Astrocyte (in vitro differentiated cells and primary cell): ENCODE data around the gene GOLGA5. TPM values are rescaled to one million over a fixed set of nuclear protein-coding genes. Genes with fewer than 3 reads are reported as not detected.
A peak's percentile ranks its signal among the peaks of the same experiment; 100 is the strongest.
"Not testable (repeated sequence)": the region's sequence is repeated elsewhere in the genome, so short reads cannot be mapped to it uniquely, and the experiment has no call there.

ENCODE experiments used
- DNase-seq: peaks from one replicate; pipeline ENCODE4 v3.0.0-alpha.2; 2010; ENCODE audit warnings: low read depth
- FAIRE-seq: peaks from 2 replicates; lab custom pipeline; 2011; peaks lifted over from hg19 to GRCh38; lab: Jason Lieb, UNC
- H2AFZ ChIP-seq: 2 replicates; pipeline ENCODE4 v1.6.0; 2012; ENCODE audit warnings: low read depth, low read length, inconsistent platforms
- H3K27ac ChIP-seq: 2 replicates; pipeline ENCODE4 v1.5.1; 2011; ENCODE audit warnings: low read depth, low read length, inconsistent platforms
- H3K27me3 ChIP-seq: 2 replicates; pipeline ENCODE4 v1.6.0; 2011; ENCODE audit warnings: low read length, inconsistent platforms; ENCODE audit not compliant: insufficient read depth
- H3K36me3 ChIP-seq: 2 replicates; pipeline ENCODE4 v1.5.1; 2011; ENCODE audit warnings: low read length, inconsistent platforms; ENCODE audit not compliant: insufficient read depth
- H3K4me1 ChIP-seq: 2 replicates; pipeline ENCODE4 v1.5.1; 2011; ENCODE audit warnings: low read length, inconsistent platforms; ENCODE audit not compliant: insufficient read depth
- H3K4me2 ChIP-seq: 2 replicates; pipeline ENCODE4 v1.6.0; 2012; ENCODE audit warnings: low read length, inconsistent platforms
- H3K4me3 ChIP-seq: 2 replicates; pipeline ENCODE4 v1.5.1; 2011; ENCODE audit warnings: low read depth, mild to moderate bottlenecking, low read length, inconsistent platforms; ENCODE audit not compliant: insufficient read depth
- H3K79me2 ChIP-seq: 2 replicates; pipeline ENCODE4 v1.6.0; 2012; ENCODE audit warnings: mild to moderate bottlenecking, low read length, inconsistent platforms; ENCODE audit not compliant: insufficient read depth
- H3K9ac ChIP-seq: 2 replicates; pipeline ENCODE4 v1.6.0; 2012; ENCODE audit warnings: mild to moderate bottlenecking, low read length, inconsistent platforms
- H3K9me3 ChIP-seq: 2 replicates; pipeline ENCODE4 v1.5.1; 2012; ENCODE audit warnings: low read depth, mild to moderate bottlenecking, low read length, inconsistent platforms; ENCODE audit not compliant: insufficient read depth
- H4K20me1 ChIP-seq: 2 replicates; pipeline ENCODE4 v1.6.0; 2012; ENCODE audit warnings: low read length, inconsistent platforms; ENCODE audit not compliant: insufficient read depth
- H3K27ac Mint-ChIP-seq: one replicate; pipeline ENCODE4 v1.8.0; 2021; ENCODE audit warnings: mild to moderate bottlenecking, mixed read lengths; ENCODE audit not compliant: unreplicated experiment
- H3K27me3 Mint-ChIP-seq: one replicate; pipeline ENCODE4 v1.8.0; 2021; ENCODE audit warnings: low read depth, mixed read lengths; ENCODE audit not compliant: unreplicated experiment
- H3K36me3 Mint-ChIP-seq: one replicate; pipeline ENCODE4 v1.8.0; 2021; ENCODE audit warnings: low read depth, mixed read lengths; ENCODE audit not compliant: unreplicated experiment
- H3K4me1 Mint-ChIP-seq: one replicate; pipeline ENCODE4 v1.8.0; 2021; ENCODE audit warnings: low read depth, mixed read lengths; ENCODE audit not compliant: unreplicated experiment
- H3K4me3 Mint-ChIP-seq: one replicate; pipeline ENCODE4 v1.8.0; 2021; ENCODE audit warnings: mild to moderate bottlenecking, moderate library complexity, mixed read lengths; ENCODE audit not compliant: unreplicated experiment
- H3K9me3 Mint-ChIP-seq: one replicate; pipeline ENCODE4 v1.8.0; 2021; ENCODE audit warnings: mild to moderate bottlenecking, mixed read lengths; ENCODE audit not compliant: unreplicated experiment
- CTCF ChIP-seq: IDR thresholded peaks from 2 replicates; pipeline ENCODE4 v1.5.1; 2011; ENCODE audit warnings: low read depth, mild to moderate bottlenecking, inconsistent platforms, low read length, moderate library complexity; ENCODE audit not compliant: insufficient read depth
- EZH2 ChIP-seq: IDR thresholded peaks from 2 replicates; pipeline ENCODE4 v1.6.1; 2012; ENCODE audit warnings: mild to moderate bottlenecking, low read length, inconsistent platforms; ENCODE audit not compliant: insufficient read depth
- total RNA-seq: library from RNA; stranded (reverse); gene quantifications from 2 replicates; pipeline ENCODE4 v1.2.1, GENCODE V29; 2021

Gene GOLGA5
- total RNA-seq, 1 donor from 2014 or later: 43.1 TPM

GRCh38 chr14:92813201-92813600 is 19.1 kb downstream of the GOLGA5 start:
- H2AFZ ChIP-seq: no peak overlapping the region
- H3K27me3 Mint-ChIP-seq: no peaks in the 10 kb centered on the region
- H3K27ac ChIP-seq: no peak overlapping the region
- H3K4me1 ChIP-seq: no peaks in the 10 kb centered on the region
- peaks cover 64% of the 10 kb centered on the region for H3K36me3 ChIP-seq
- no peak overlapping the region for H3K4me2 ChIP-seq
- H3K36me3 Mint-ChIP-seq: peaks cover 14% of the 10 kb centered on the region
- no peaks in the 10 kb centered on the region for H3K27me3 ChIP-seq
- no peaks in the 10 kb centered on the region for H3K4me1 Mint-ChIP-seq
- H3K79me2 ChIP-seq: no peaks in the 10 kb centered on the region
- no peaks in the 10 kb centered on the region for H3K9me3 Mint-ChIP-seq
- no peak overlapping the region for H3K27ac Mint-ChIP-seq
- H4K20me1 ChIP-seq: peaks cover 31% of the 10 kb centered on the region
- no peak overlapping the region for H3K4me3 ChIP-seq
- H3K9ac ChIP-seq: no peak overlapping the region
- TF ChIP-seq CTCF: no peak
- TF ChIP-seq EZH2: no peak
- H3K9me3 ChIP-seq: no peaks in the 10 kb centered on the region
- DNase-seq: no peak
- H3K4me3 Mint-ChIP-seq: no peak overlapping the region
- FAIRE-seq: no peak

- Histone ChIP-seq H4K20me1 (peaks cover 17% of the 10 kb centered on the region), H3K4me3 (no peak overlapping the region), H2AFZ (no peak overlapping the region), H3K4me2 (no peak overlapping the region), H3K79me2 (no peaks in the 10 kb centered on the region), H3K27ac (no peak overlapping the region), H3K27me3 (no peaks in the 10 kb centered on the region), H3K9me3 (no peaks in the 10 kb centered on the region), H3K4me1 (no peaks in the 10 kb centered on the region), H3K9ac (no peak overlapping the region), H3K36me3 (peaks cover 35% of the 10 kb centered on the region)
- Mint-ChIP-seq H3K27ac (no peak overlapping the region), H3K4me1 (no peaks in the 10 kb centered on the region), H3K4me3 (no peak overlapping the region), H3K36me3 (peaks cover 6% of the 10 kb centered on the region), H3K27me3 (no peaks in the 10 kb centered on the region), H3K9me3 (no peaks in the 10 kb centered on the region)
- TF ChIP-seq CTCF (no peak), EZH2 (no peak)
- DNase-seq (no peak), FAIRE-seq (no peak)
Observed at GRCh38 chr14:92819011-92819597, 25.0 kb downstream of the GOLGA5 start.

- peaks cover 14% of the 10 kb centered on the region for H4K20me1 ChIP-seq
- not testable (repeated sequence) for DNase-seq, H3K4me3 ChIP-seq, FAIRE-seq, H3K36me3 Mint-ChIP-seq, H3K27ac ChIP-seq, H3K4me2 ChIP-seq, H3K4me3 Mint-ChIP-seq, H3K4me1 ChIP-seq, H3K9me3 Mint-ChIP-seq, H3K9me3 ChIP-seq, H3K79me2 ChIP-seq, H3K27me3 ChIP-seq, H2AFZ ChIP-seq, H3K9ac ChIP-seq, H3K4me1 Mint-ChIP-seq, H3K27me3 Mint-ChIP-seq
- H3K36me3 ChIP-seq: peaks cover 41% of the 10 kb centered on the region
- peak overlapping the region; percentile 77 for H3K27ac Mint-ChIP-seq
Observed at GRCh38 chr14:92819680-92820535, 25.8 kb downstream of the GOLGA5 start.

GRCh38 chr14:92820536-92820840 is 26.4 kb downstream of the GOLGA5 start:
- DNase-seq, FAIRE-seq, H2AFZ ChIP-seq, H3K9me3 Mint-ChIP-seq, H3K4me1 Mint-ChIP-seq, H3K27me3 Mint-ChIP-seq, H3K27me3 ChIP-seq, H3K4me3 Mint-ChIP-seq, H3K79me2 ChIP-seq, H3K4me3 ChIP-seq, H3K27ac ChIP-seq, H3K27ac Mint-ChIP-seq, H3K36me3 Mint-ChIP-seq, H3K9ac ChIP-seq, H3K4me2 ChIP-seq, H3K9me3 ChIP-seq, H3K4me1 ChIP-seq: not testable (repeated sequence)
- Histone ChIP-seq H4K20me1 (peaks cover 14% of the 10 kb centered on the region), H3K36me3 (peaks cover 40% of the 10 kb centered on the region)
